Omental fat pad (tissue), 4 donors: ENCODE results near the gene NRL. TPM values are rescaled to one million over a fixed set of nuclear protein-coding genes. Genes with fewer than 3 reads are reported as not detected.

Experiments used
- ATAC-seq: fragments of 150-250 bp; one replicate; pipeline ENCODE4 v1.9.1; 2016; ENCODE audit warnings: mild to moderate bottlenecking, moderate library complexity; ENCODE audit not compliant: low FRiP score
- DNase-seq: peaks from one replicate; pipeline ENCODE4 v3.0.0-alpha.2; 2019; ENCODE audit warnings: low spot score
- total RNA-seq, 4 donors: library from RNA; depleted of rRNA; stranded (reverse); fragments of >200 nt; gene quantifications; one replicate each; pipeline ENCODE4 v1.1.0, GENCODE V29; 2016
- TF ChIP-seq, protein P1 (sequence below), 3 donors: fragments of 450-650 bp; IDR thresholded peaks; one replicate each; pipeline ENCODE4 v1.5.1; 2016 to 2017; ENCODE audit warnings: antibody characterized with exemption in 3 of 3, mild to moderate bottlenecking in 3 of 3, moderate library complexity in 2 of 3

NRL gene
- total RNA-seq, 4 donors from 2014 or later: 0.94 to 4.3 (median 1.3) TPM

DNA sequence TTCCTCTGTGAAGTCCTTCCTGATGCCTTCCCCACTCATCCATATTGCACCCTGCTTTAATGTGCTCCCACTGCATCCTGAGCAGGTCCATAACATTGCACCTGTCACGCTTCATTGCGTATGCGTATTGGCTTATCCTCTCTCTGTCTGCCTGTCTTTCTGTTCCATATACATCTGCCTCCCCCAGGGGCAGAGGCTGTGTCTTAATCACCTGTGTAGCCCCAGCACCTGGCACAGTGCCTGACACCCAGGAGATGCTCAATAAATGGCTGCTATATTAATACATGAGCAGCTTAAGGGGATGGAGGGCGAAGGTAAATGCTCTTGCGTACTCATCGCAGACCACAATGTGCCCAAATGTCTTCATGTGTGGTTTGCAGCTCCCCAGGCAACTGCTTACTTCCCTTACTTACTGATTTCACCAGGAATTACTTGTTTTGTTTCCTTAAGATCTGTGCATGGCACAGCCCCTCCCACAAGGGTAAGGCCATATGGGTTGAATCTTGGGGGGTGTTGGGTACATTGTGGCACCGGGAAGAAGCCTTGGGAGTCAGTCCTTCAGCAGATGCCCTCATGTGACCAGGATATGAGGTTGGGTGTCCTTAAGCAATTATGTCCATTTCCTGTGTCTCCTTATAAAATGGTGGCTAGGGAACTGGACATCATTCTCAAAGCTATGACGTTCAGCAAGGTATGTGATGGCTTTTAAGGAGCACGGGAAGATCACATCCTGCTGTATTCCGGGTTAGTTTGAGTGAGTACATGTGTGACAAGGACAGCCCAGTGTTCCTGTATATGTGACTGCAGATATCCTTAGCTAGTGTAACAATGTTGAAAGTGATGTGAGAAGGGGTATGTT lies 44.2 kb downstream of the NRL start:
- ATAC-seq (no peak), DNase-seq (no peak)
- TF ChIP-seq, protein P1, sequence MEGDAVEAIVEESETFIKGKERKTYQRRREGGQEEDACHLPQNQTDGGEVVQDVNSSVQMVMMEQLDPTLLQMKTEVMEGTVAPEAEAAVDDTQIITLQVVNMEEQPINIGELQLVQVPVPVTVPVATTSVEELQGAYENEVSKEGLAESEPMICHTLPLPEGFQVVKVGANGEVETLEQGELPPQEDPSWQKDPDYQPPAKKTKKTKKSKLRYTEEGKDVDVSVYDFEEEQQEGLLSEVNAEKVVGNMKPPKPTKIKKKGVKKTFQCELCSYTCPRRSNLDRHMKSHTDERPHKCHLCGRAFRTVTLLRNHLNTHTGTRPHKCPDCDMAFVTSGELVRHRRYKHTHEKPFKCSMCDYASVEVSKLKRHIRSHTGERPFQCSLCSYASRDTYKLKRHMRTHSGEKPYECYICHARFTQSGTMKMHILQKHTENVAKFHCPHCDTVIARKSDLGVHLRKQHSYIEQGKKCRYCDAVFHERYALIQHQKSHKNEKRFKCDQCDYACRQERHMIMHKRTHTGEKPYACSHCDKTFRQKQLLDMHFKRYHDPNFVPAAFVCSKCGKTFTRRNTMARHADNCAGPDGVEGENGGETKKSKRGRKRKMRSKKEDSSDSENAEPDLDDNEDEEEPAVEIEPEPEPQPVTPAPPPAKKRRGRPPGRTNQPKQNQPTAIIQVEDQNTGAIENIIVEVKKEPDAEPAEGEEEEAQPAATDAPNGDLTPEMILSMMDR (IDR thresholded peaks at IDR 0.05): no peak

- DNase-seq: no peak
- TF ChIP-seq, protein P1 (IDR thresholded peaks at IDR 0.05): no peak
- no peak for ATAC-seq
These were observed 45.4 kb downstream of the NRL start for GRCh38 chr14:24069411-24069735.

DNA sequence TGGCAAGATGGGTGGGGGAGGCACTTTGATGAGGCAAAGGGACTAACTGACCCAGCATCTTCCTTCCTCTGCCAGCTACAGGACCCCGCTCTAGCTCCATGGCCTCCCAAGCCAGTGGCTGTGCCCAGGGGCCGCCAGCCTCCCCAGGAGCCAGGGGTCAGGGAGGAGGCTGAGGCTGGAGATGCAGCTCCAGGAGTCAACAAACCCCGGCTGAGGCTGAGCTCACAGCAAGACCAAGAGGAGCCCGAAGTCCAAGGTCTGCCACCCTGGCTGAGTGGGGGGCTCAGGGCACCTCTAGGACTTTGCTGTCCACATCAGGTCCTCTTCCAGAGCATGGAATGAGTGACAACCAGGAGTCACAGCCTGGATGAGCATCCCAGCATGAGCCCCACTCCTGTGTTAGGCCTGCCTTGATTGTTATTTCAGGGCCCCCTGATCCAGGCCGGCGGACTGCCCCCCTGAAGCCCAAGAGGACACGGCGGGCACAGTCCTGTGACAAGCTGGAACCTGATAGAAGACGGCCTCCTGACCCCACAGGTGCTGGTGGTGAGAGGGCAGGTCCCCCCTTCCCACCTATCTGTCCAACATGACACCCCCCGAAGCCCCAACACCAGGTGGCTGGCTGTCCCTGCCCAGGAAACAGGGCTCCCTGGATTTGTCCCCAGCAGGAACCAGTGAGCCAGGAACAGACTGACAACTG lies 45.9 kb downstream of the NRL start:
- no peak for ATAC-seq
- no peak for DNase-seq
- TF ChIP-seq, protein P1 (IDR thresholded peaks at IDR 0.05): no peak

DNA sequence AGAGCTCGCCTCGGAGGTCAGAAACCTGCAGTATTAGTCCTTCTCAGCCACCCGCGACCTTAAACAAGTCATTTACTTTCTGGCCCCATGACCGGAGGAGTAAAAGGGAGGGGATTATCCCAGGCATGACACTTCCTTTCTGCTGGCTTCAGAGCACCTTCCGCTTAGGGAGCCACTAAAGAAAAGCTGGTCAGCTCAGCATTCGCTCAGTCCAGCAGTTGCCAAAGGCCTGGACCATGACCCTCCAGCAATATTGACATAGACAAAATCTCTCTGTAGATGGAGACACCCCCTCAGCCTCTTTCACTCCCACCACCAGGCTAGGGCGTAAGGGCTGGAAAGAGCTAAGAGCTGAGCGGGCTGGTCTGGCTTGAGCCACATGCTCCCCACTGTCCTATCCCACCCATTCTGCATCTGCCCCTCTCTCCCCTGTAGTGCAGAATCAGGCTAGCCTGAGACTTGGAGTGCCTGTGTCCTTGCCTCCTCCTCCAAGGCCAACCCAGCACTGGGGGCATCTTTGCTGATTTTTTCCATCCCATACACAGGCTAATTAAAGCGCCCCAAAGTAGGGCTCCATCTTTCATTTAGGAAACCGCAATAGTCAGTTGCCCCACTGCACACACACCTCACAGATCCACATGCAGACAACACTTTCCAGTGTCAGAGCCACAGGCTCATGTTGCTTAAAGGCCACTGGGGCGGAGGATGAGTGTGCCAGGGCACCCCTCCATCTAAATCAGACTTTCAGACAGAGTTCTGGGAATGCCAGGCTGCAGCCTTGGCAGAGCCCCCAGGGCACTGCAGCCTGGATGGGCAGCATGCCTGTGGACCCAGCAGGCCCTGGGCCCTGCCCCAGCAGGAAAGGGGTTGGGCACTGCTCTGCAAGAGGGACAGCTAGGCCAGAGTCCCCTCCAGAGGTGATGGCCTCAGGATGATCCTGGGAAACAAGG lies 47.3 kb downstream of the NRL start:
- DNase-seq: no peak
- TF ChIP-seq, protein P1 (IDR thresholded peaks at IDR 0.05): no peak
- ATAC-seq: no peak

- ATAC-seq: no peak
These were observed 48.1 kb downstream of the NRL start for GRCh38 chr14:24066496-24067132.

DNA sequence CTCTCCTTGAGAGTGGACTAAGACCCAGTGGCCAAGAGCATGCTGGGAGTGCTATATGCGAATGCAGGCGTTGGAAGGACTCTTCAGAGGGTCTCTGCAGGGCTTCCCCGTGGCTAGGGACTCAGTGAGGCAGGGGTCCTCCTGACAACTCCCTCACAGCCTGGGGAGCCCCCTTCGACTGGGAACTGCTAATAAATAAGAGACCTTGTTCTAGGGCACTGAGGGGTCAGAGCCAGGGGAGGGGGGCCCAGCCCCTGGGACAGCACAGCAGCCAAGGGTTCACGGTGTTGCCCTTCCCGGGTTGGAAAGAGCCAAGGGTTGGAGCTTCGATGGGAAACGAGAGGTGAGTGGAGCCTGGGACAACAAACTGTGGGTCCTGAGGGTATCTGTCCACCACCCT lies 49.3 kb downstream of the NRL start:
- TF ChIP-seq, protein P1 (IDR thresholded peaks at IDR 0.05): no peak
- no peak for ATAC-seq
- DNase-seq: no peak

More at GRCh38 chr14:24066496-24067132, 48.1 kb downstream of the NRL start:
- DNase-seq: no peak
- TF ChIP-seq, protein P1 (IDR thresholded peaks at IDR 0.05): no peak
